ENCODE results near the gene BAHD1.
"Not testable (repeated sequence)": the region's sequence is repeated elsewhere in the genome, so short reads cannot be mapped to it uniquely, and the experiment has no call there.

The BAHD1 gene

DNA sequence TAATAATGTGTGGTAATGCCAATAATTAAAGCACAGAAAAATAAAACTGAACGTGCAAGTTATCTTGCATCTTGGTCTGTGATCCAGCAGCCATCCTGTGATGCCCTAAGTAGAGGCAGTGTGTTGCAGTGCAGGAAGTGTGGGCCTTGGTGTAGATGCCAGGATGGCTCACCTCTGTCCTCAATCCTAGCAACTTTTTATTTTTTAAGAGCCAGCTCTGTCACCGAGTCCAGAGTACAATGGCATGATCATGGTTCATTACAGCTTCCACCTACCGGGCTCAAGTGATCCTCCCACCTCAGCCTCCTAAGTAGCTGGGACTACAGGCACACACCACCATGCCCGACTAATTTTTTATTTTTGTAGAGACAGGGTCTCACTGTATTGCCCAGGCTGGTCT is 7.6 kb downstream of the BAHD1 start:
- no peak for DNase-seq

DNA sequence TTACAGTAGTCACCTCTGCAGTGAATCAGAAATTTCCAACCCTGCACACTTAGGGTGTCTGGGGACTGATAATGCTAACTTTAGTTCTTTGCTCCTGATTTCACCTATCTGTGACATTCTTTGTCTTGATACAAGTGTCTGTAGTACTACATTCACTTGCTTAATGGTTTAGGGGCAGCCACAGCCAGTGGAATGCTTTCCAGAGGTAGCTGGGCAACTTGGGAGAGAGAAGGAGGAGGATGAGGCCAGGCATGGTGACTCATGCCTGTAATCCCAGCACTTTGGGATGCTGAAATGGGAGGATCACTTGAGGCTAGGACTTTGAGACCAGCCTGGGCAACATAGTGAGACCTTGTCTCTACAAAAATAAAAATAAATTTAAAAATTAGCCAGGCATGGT is 8.5 kb downstream of the BAHD1 start:
- no peak for DNase-seq

DNA sequence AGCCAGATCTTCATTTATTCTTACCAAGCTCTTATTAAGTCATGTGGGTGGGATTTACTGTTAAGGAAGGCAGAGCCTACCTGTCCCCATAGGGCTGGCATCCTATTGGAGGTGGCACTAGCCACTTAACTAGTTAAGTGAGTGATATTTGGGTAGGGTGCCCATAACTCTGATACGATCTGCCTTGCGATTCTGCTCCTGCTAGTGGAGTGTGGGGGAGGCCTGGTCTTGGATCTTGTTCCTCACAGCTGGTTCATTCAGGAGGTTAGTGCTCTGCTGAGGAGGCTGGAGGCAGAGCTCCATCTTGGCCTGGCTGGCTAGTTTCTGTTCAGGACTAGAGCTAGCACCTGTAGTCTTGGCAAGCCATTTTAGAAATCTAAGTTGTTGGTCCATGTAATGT is 9.3 kb downstream of the BAHD1 start:
- no peak for DNase-seq

DNA sequence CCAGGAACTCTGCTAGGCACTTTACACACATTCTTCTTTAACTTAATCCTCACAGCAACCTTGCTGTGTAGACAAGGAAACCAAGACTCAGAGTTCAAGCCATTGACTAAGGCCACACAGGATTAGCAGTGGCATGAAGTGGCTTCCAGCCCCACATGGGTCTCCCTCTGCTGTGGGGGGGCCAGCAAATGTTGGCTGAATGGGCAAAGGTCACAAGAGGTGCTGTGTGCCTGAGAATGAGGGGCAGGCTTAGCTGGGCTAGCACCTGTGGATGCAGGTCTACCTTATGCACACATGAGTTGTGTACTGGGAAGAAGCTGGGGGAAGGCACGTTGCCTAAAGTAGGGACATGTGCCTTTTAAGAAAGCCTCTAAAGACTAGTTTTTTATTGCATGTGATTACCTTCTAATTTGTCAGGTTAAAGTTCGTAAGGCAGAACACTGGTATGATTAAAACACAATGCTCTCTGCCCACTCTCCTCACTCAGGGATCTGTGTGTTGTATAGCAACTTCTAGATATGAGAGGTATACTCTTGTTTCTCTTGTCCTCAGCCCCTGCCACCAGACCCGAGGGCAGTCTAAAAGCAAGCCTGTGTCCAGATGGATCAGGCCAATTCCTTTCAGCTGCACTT is 10.9 kb downstream of the BAHD1 start:
- no peak for DNase-seq

DNA sequence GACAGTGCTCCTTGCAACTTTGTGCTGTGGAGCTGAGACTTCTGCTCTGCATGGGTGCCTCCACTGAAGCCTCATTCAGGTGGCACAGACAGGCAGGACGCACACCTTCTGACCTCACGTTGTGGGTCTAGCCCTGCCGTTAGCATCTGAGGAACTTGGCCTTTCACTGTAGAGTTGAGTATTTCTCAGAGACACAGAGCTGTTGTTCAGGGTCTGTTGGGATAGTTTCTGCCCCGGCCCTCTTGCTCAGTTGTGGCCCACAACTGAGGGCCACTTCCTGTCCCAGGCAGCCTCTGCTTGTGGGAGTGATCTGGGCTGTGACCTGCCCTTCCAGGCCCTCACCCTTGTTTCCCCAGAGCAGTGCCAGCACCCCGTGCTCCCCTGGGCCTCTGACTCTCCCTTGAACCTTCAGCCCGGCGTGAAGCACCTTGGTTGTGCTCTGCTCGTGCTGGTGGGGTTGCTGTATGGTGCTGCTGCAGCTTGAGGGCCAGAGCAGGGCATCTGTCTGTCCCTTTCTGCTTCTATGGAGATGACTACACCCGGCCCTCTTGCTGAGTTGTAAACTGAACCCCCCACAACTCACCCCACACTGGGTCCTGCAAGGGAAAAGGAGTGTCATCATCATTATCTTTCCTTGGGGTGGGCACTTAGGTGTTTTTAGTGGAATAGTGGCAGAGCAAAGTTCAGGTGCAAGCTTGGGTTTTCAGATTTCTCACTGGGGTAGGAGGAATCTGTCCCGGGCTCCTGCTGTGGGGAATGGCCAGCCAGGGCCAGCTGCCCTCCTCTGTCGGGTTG is 11.7 kb downstream of the BAHD1 start:
- DNase-seq, result no peak

DNA sequence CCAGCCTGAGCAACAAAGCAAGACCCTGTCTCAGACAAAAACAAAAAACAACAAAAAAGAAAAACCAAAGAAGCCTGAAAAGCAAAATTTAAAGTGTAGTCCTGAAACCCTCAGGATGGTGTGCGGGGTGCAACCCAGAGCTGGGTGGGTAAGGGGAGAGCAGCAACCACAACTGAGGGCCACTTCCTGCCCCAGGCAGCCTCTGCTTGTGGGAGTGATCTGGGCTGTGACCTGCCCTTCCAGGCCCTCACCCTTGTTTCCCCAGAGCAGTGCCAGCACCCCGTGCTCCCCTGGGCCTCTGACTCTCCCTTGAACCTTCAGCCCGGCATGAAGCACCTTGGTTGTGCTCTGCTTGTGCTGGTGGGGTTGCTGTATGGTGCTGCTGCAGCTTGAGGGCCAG is 13.2 kb downstream of the BAHD1 start:
- DNase-seq, result not testable (repeated sequence)

DNA sequence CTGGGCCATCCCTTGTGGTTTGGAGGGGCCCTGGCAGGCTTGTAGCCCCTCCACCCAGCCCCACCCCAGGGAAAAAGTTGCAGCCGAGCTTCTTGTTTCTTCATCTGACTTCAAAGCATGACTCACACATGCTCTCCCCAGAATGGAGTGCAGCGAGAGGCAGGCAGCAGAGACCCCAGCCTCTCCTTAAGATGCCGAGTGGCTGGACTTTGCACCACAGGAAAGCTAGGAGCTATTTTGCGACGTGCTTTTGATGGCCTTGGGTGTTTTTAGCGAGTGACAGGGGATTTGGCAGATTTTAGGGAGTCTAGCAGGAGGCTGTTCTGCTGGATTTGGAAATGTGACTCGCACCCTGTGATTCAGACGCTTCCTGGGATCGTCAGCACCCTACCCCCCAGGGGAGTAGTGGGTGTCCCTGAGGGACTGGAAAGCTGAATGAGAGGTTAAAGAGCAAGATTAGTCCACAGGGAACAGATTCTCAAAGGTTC is 14.2 kb downstream of the BAHD1 start:
- DNase-seq, result no peak

DNA sequence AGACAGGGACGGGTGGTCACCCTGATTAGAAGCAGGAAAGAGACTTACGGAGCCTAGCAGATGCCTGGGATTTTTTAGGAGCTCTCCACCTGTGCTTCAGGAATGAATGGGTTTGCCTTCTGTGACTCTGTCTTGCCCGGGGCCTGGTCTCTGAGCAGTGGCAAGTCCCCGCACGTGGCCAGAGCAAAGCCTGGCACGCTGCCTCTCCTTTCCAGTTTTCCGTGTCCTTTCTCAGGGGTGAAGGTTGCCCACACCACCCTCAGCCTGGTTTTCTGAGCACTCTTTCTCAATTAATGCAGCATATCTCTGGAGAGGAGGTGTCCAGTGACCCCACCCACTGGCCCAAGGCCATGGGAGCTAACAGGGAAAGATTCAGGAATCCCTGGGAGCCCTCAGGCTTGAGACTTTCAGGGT is 15.6 kb downstream of the BAHD1 start:
- no peak for DNase-seq

DNA sequence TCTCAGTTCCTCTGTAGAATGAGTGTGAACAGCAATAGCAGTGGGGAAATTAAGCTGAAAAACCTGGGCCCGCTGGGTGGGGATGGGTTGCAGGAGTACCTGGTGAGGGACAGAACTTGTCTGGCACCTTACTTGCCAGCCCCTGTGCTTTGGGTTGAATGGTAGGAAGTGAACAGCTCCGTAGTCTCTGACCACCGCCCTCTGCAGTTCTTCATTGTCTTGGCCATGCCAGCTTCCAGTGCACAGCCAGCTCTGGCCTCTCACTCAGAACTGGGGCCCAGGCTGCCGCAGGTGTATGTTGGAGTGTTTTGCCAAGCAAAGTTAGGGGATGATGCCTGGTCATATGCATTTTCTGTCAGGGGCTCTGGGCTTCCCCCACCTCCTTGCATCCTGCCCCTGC is 16.0 kb downstream of the BAHD1 start:
- DNase-seq, result no peak

DNA sequence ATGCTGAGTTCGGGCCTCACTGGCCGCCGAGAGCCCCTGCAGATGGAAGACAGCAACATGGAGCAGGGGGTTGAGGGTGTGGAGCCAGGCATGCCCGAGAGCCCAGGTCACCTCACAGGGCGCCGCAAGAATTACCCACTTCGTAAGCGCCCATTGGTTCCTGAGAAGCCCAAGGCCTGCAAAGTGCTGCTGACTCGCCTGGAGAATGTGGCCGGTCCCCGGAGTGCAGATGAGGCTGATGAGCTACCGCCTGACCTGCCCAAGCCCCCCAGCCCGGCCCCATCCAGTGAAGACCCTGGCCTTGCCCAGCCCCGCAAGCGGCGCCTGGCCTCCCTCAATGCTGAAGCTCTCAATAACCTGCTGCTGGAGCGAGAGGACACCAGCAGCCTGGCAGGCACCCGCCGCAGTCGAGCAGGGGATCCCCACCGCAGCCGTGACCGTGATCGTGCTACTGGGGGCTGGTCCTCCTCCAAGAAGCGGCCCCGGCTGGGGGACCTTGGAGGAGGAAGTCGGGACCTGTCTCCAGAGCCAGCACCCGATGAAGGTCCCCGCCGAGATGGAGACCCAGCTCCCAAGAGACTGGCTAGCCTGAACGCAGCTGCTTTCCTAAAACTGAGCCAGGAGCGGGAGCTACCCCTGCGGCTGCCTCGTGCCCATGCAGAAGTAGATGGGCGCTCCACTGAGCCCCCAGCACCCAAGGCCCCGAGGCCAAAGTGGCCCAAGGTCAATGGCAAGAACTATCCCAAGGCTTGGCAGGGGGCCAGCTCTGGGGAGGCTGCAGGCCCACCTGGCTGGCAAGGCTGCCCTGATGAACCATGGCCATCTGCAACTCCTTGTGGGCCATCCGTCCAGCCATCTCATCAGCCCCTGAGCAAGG is 18.0 kb downstream of the BAHD1 start:
- DNase-seq, result no peak

DNA sequence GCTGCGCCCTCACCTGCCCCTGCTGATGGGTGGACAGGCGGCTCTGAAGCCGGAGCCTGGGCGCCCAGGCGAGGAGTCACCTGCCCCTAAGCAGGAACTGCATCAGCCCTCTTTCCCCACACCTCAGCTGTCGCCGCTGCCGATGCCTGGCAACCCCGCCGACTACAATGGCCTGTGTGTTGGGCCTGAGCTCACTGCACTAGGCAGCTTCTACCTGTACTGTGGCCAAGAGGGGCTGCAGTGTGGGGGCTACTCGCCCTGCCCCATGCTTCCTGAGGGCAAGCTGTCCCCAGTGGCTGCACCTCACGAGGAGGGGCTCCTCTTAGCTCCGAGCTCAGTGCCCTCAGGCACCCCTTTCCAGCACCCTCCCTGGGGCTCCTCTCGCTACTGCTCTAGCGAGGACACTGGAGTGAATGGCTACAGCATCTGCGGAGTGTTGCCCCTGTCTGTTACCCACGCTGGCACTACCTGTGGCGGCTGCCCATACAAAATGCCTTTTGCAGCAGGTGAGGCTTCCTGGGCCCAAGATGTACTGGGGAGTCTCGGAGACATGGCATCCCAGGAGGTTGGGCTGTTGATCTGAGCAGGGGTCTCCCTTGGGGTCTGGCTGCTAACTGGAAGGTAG is 18.8 kb downstream of the BAHD1 start:
- no peak for DNase-seq

DNA sequence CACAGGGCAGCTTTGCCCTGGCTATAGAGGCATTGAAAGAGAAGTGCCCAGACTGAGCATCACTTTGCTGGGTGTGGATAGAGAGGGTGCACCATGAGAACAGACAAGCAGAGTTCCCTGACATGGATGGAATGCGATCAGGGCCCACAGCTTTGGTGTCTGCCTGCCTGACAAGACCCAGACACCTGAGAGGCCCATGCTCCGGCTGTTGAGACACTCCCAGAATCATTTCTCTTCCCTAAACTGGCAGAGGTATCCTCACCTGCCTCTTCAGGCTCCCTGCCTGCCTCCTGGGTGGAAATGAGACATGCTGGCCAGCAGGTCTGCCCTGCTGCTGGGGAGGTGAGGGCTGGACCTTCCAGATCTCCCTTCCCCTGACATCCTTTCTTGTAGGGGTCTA is 19.7 kb downstream of the BAHD1 start:
- DNase-seq, result no peak

DNA sequence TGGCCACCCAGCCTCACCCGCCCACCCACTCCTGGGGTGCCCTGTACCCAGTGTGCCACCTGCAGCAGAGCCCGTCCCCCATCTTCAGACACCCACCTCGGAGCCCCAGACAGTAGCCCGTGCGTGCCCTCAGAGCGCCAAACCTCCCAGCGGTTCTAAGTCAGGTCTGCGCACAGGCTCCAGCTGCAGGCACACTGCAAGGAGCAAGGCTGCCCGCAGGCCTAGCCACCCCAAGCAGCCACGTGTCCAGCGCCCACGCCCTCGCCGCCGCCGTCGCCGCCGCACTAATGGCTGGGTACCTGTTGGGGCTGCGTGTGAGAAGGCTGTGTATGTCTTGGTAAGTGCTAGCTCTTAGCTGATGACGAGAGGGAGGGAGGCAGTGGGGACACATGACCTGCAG is 21.2 kb downstream of the BAHD1 start:
- no peak for DNase-seq

DNA sequence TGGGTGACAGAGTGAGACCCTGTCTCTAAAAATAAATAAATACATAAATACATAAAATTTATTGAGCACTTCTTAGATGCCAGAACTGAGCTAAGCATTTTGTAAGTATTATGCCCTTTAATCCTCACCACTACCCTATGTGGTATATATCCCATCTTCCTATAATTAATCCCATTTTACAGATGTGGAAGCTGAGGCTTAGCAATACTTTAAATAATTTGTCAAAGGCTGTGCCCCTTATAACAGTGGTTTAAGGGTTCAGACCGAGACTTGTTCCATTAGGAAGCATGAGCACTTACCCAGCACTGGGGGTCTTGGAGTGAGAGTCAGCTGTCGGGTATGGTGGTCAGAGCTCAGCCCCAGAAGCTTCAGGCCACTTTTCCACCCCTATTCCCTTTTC is 22.5 kb downstream of the BAHD1 start:
- no peak for DNase-seq

DNA sequence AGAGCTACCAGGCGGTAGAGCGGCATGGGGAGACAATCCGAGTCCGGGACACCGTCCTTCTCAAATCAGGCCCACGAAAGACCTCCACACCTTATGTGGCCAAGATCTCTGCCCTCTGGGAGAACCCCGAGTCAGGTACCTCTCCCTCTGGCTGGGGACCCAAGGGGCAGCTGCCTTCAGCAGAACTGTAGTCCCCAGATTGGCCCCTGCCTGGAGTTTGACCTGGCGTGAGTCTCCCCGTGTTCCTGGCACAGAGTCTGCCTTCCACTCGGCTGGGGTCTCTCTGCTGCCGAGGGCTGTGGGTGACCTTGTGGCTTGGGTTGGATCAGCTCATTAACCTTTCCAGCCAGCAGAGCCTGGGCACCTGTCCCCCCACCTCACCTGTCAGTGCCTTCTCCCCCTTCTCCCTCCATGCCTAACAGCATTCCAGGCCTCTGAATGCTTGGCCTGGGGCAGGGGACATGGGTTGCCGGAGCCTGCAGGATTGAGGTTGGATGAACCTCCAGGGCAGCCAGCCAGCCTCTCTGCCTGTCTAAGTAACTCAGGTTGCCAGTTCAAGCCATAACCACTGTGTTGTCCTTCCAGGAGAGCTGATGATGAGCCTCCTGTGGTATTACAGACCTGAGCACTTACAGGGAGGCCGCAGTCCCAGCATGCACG is 23.3 kb downstream of the BAHD1 start:
- no peak for DNase-seq

DNA sequence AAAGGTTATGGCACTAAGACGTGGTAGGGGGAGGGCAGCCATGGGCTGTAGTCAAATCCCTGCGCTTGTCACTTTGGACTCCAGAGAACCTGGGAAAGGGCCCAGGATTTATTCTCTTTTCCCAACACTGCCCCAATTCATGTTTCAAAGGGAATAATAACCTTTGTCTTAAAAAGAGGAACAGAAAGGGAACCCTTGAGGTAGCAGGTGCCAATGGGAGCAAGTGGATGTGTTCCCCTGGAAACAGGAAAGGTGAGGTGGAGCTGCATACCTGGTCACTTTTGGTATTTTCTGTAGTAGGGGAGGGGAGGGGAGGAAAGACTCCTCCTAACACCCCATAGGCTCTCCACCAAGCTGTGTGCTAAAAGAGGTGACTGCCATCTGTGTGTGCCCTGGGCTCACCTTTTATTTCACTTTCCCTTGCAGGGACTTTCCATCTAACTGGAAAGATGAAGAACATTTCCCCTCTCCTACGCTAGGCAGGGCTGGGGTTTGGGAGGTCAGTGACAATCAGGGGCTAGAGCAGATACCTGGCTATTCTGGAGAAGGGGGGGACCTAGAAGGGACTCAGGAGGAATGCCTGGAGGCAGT is 23.9 kb downstream of the BAHD1 start:
- DNase-seq, result no peak

DNA sequence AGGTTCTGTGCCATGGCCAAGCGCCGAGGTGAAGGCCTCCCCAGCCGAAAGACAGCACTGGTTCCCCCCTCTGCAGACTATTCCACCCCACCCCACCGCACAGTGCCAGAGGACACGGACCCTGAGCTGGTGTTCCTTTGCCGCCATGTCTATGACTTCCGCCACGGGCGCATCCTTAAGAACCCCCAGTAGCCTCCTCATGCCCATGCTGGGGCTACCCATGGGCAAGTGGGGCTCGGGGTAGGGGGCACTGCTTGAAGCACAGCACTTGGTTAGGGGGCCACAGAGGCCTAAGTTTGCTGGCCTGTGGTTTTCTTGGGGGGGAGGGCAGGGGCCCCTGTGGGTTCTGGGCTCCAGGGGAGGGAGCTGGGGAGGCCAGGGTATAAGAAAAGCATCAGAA is 25.2 kb downstream of the BAHD1 start:
- DNase-seq, result no peak

DNA sequence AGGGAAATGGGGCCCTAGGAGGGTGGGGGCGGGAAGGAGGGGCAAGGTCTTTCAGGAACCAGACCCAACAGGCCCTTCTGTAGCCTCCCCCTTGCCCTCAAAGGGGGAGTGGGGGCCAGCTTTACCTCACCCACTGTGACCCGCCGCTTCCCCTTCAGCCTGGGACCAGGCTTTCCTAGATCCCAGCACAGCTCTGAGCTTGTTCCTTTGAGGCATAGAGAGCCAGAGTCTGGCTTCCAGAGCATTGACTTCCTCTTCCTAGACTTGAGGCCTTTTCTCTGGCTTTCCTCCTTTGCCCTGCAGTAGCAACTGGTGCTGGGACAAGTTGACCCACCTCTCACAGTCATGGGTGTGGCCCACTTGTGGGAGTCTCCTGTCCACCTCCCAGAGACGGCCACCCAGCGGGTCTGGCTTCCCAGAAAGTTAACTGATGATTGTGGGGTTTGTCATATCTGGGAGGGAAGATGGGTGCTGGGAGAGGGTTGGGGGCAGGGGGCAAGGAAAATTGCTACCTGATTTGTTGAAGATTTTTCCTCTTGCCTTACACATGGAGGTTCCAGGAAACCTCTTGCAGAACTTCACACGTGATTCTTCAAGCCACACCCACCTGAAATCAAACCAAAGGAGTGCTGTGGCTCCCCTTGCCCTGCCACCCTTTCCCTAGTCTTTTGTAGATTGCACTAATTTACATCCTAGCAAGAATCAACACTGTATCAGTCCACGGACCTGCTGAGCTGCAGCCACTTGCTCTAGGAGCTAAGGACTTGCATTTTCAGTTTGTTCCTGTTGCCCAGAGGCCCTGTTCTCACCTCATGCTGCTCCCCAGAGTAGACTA is 25.9 kb downstream of the BAHD1 start:
- DNase-seq, result no peak

DNA sequence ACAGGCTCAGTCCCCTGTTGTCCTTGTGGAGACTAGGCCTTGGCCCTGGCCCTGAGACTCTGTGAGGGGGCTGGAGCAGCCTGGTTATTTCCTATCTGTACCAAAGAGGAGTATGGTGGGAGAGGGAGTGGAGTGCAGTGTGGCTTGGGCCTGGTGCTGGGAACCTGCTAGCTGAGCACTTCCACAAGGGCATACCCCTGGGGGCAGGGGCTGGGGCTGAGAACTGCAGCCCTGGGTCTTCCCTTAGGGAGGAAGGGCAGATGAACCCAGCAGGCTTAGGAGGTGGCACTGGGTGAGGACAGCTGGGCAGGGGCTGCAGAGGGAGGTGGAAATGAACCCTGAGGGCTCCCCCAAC is 26.5 kb downstream of the BAHD1 start:
- DNase-seq, result no peak

DNA sequence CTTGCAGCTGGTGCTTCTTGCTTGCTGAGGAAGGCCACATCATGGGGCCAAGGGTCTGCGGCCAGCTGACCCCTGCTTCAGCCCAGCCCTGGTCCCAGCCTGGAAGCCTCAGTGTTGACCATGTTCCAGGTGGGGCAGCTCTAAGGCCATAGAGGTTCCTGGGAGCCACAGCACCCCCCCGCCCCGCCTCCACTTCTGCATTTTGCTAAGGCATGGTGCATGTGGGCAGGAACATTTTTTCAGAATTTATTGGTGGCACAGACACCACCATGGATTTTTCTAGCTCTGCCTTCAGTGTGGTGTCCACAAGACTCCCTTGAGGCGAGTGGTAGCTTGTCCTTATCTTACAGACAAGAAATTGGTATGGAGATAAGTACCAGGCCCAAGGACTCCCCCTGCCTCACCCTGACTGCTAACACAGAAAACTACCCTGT is 28.2 kb downstream of the BAHD1 start:
- no peak for DNase-seq

DNA sequence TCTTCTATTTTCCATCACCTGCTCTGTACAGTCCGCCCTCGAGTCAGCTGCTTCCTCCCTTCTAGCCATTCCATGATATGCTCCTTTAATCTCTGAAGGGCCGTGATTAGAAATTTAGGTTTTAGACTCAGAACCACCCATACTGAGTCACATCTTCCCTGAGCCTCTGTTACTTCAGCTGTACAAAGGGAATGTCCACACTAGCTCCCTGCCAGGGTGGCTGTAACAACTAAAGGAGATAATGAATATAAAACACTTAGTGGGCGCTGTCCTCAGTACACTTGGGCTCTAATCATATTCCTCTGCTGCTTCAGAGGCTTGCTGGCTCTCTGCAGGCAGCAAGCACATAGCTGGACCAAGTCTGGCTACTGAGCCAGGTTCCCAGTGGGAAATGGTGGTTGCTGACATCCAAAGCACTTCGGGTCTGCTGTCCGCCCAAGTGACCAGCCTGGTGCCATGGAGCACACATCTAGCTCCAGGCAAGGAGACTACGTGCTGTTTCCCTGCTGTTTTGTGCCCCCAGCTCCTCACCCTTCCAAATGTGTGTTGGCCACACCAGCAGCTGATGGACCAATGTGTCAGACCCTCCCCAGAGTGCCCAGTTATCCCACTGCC is 29.1 kb downstream of the BAHD1 start:
- no peak for DNase-seq

All from NCI-H748 treated with DMSO at 0.1 percent for 48 hours (cell line).